K562 (cell line): ENCODE measurements around the gene TFF2. TPM values are rescaled to one million over a fixed set of nuclear protein-coding genes. Genes with fewer than 3 reads are reported as not detected.
A peak's percentile ranks its signal among the peaks of the same experiment; 100 is the strongest.

Source experiments
- KAT2B ChIP-seq: IDR thresholded peaks from one replicate; pipeline ENCODE4 v1.6.1; 2012; ENCODE audit warnings: low read depth, mild to moderate bottlenecking, control low read depth, inconsistent platforms, low read length, moderate library complexity
- MCM2 ChIP-seq: fragments of 450-650 bp; IDR thresholded peaks from 2 replicates; pipeline ENCODE4 v1.6.1; 2017; ENCODE audit warnings: low read depth, mild to moderate bottlenecking
- RBM25 ChIP-seq: fragments of 200-400 bp; formaldehyde crosslinking; IDR thresholded peaks from 2 replicates; pipeline ENCODE4 v1.6.1; 2018; ENCODE audit warnings: low read length, low read depth, moderate library complexity; ENCODE audit not compliant: severe bottlenecking
- RFX1 ChIP-seq: fragments of 450-650 bp; IDR thresholded peaks from 2 replicates; pipeline ENCODE4 v1.6.1; 2016; ENCODE audit warnings: mild to moderate bottlenecking, moderate library complexity
- SMAD2 ChIP-seq: fragments of 150-350 bp; IDR thresholded peaks from 2 replicates; pipeline ENCODE4 v1.6.1; 2014; ENCODE audit warnings: low read depth, mild to moderate bottlenecking, low read length
- SMAD4 ChIP-seq: fragments of 250-450 bp; sonication (Bioruptor Pico); conservative IDR thresholded peaks from 2 replicates; pipeline ENCODE4 v1.8.0; 2021; ENCODE audit warnings: inconsistent platforms, mild to moderate bottlenecking, moderate library complexity
- SMARCA5 ChIP-seq: fragments of 450-650 bp; IDR thresholded peaks from 2 replicates; pipeline ENCODE4 v1.6.1; 2016
- SMARCE1 ChIP-seq: fragments of 450-650 bp; IDR thresholded peaks from 2 replicates; pipeline ENCODE4 v1.7.1; 2016; ENCODE audit warnings: mild to moderate bottlenecking
- TAL1 ChIP-seq: fragments of 450-650 bp; IDR thresholded peaks from 2 replicates; pipeline ENCODE4 v1.6.1; 2016; ENCODE audit warnings: mild to moderate bottlenecking
- TCF3 ChIP-seq: sonication (generic); formaldehyde crosslinking; IDR thresholded peaks from 2 replicates; pipeline ENCODE4 v1.4.0; 2020; ENCODE audit warnings: mild to moderate bottlenecking, missing genetic modification reagents
- TEAD1 ChIP-seq, 2 experiments: fragments of 450-650 bp in 1 of 2; sonication (generic) in 1 of 2; formaldehyde crosslinking; IDR thresholded peaks; 2 replicates each; pipeline versions ENCODE4 v1.4.0 to v1.8.0; 2020 to 2022; ENCODE audit warnings: mild to moderate bottlenecking in 2 of 2, missing genetic modification reagents in 1 of 2
- ZNF586 ChIP-seq: fragments of 450-650 bp; formaldehyde crosslinking; conservative IDR thresholded peaks from 2 replicates; pipeline ENCODE4 v1.4.0; 2020; ENCODE audit warnings: mild to moderate bottlenecking, moderate library complexity
- polyA plus RNA-seq, 8 experiments: library from polyadenylated mRNA; depleted of rRNA in 4 of 8; stranded (reverse) in 5 of 8; unstranded in 3 of 8; fragments of >200 nt; fragmentation: Nextera tagmentation in 2 of 8; fragmentation: Illumina TruSeq in 1 of 8; extraction: Ambion mirVana in 2 of 8; extraction: Trizol in 1 of 8; gene quantifications; 2 replicates each; pipeline versions ENCODE4 v1.2.1 to v1.2.3, GENCODE V29; 2011 to 2014; ENCODE audit warnings: inconsistent platforms in 1 of 8, missing spikeins in 1 of 8
- total RNA-seq, 7 experiments: library from RNA; depleted of rRNA in 6 of 7; stranded (reverse); fragments of >200 nt in 6 of 7; fragmentation: Illumina TruSeq in 2 of 7; extraction: Trizol in 2 of 7; gene quantifications; 2 replicates each; pipeline versions ENCODE4 v1.2.1 to v1.2.3, GENCODE V29; 2011 to 2021; ENCODE audit warnings: low replicate concordance in 1 of 7
- TF ChIP-seq, protein P1 (sequence below): fragments of 200-600 bp; sonication (generic); IDR thresholded peaks from one replicate; pipeline ENCODE4 v1.6.1; 2012; ENCODE audit warnings: mild to moderate bottlenecking, low read depth, low read length, inconsistent platforms
- TF ChIP-seq, protein P2 (sequence below): fragments of 450-650 bp; IDR thresholded peaks from 2 replicates; pipeline ENCODE4 v1.6.1; 2016; ENCODE audit warnings: borderline replicate concordance

Gene TFF2
- total and polyA plus RNA-seq, 9 of the 15 experiments (the other 6 are each of a cell fraction or from before 2014, with no cell fraction given), result not detected

DNA sequence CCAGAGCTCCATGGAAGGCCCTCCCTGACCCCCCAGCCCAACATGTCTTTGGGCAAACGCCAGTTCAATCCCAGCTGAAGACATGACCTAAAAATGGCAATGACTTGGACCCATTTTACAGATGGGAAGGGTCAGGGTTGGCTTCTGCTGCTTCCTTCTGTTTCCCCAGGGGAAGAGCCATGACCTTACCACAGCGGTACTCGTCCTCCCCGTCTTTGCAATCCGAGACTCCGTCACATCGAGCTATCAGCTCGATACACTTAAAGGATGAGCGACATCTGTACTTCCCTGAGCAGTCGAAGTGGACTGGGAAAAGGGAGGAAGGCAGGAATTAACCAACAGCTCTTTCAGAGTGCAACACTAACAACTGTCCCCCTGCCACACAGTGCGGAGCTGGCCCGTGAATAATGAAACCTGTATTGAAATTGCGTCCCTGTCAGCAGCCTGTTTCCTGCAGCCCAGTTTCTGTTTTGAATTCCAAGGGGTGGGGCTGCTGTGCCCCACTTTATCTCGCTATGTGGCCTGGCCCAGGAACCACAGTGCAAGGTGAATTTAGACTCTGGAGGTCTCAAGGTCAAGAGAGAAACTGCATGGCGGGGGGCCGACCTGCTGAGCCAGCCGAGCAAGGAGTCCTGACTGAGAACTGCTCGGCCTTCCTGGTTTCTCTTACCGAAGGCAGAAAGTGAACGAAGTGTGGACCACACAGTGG, 38.1 kb upstream of the TFF2 start (continued):
- TF ChIP-seq, protein P1, sequence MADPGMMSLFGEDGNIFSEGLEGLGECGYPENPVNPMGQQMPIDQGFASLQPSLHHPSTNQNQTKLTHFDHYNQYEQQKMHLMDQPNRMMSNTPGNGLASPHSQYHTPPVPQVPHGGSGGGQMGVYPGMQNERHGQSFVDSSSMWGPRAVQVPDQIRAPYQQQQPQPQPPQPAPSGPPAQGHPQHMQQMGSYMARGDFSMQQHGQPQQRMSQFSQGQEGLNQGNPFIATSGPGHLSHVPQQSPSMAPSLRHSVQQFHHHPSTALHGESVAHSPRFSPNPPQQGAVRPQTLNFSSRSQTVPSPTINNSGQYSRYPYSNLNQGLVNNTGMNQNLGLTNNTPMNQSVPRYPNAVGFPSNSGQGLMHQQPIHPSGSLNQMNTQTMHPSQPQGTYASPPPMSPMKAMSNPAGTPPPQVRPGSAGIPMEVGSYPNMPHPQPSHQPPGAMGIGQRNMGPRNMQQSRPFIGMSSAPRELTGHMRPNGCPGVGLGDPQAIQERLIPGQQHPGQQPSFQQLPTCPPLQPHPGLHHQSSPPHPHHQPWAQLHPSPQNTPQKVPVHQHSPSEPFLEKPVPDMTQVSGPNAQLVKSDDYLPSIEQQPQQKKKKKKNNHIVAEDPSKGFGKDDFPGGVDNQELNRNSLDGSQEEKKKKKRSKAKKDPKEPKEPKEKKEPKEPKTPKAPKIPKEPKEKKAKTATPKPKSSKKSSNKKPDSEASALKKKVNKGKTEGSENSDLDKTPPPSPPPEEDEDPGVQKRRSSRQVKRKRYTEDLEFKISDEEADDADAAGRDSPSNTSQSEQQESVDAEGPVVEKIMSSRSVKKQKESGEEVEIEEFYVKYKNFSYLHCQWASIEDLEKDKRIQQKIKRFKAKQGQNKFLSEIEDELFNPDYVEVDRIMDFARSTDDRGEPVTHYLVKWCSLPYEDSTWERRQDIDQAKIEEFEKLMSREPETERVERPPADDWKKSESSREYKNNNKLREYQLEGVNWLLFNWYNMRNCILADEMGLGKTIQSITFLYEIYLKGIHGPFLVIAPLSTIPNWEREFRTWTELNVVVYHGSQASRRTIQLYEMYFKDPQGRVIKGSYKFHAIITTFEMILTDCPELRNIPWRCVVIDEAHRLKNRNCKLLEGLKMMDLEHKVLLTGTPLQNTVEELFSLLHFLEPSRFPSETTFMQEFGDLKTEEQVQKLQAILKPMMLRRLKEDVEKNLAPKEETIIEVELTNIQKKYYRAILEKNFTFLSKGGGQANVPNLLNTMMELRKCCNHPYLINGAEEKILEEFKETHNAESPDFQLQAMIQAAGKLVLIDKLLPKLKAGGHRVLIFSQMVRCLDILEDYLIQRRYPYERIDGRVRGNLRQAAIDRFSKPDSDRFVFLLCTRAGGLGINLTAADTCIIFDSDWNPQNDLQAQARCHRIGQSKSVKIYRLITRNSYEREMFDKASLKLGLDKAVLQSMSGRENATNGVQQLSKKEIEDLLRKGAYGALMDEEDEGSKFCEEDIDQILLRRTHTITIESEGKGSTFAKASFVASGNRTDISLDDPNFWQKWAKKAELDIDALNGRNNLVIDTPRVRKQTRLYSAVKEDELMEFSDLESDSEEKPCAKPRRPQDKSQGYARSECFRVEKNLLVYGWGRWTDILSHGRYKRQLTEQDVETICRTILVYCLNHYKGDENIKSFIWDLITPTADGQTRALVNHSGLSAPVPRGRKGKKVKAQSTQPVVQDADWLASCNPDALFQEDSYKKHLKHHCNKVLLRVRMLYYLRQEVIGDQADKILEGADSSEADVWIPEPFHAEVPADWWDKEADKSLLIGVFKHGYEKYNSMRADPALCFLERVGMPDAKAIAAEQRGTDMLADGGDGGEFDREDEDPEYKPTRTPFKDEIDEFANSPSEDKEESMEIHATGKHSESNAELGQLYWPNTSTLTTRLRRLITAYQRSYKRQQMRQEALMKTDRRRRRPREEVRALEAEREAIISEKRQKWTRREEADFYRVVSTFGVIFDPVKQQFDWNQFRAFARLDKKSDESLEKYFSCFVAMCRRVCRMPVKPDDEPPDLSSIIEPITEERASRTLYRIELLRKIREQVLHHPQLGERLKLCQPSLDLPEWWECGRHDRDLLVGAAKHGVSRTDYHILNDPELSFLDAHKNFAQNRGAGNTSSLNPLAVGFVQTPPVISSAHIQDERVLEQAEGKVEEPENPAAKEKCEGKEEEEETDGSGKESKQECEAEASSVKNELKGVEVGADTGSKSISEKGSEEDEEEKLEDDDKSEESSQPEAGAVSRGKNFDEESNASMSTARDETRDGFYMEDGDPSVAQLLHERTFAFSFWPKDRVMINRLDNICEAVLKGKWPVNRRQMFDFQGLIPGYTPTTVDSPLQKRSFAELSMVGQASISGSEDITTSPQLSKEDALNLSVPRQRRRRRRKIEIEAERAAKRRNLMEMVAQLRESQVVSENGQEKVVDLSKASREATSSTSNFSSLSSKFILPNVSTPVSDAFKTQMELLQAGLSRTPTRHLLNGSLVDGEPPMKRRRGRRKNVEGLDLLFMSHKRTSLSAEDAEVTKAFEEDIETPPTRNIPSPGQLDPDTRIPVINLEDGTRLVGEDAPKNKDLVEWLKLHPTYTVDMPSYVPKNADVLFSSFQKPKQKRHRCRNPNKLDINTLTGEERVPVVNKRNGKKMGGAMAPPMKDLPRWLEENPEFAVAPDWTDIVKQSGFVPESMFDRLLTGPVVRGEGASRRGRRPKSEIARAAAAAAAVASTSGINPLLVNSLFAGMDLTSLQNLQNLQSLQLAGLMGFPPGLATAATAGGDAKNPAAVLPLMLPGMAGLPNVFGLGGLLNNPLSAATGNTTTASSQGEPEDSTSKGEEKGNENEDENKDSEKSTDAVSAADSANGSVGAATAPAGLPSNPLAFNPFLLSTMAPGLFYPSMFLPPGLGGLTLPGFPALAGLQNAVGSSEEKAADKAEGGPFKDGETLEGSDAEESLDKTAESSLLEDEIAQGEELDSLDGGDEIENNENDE, result no peak
- TF ChIP-seq MCM2 (no peak), SMAD2 (no peak), SMARCA5 (peak; percentile 42; the same call in 1 of the 2 replicates), RBM25 (peak; percentile 61), SMARCE1 (no peak), ZNF586 (CRISPR knock-in tag) (no peak), RFX1 (no peak), TCF3 (CRISPR knock-in tag) (peak; percentile 28; the same call in 1 of the 2 replicates), TAL1 (no peak), KAT2B (no peak), TEAD1 (CRISPR knock-in tag; IDR thresholded peaks at IDR 0.05) (peak in 1 of 2 experiments; percentile 91; a peak in 2 of 4 replicates), SMAD4 (CRISPR knock-in tag) (no peak)
- TF ChIP-seq, protein P2, sequence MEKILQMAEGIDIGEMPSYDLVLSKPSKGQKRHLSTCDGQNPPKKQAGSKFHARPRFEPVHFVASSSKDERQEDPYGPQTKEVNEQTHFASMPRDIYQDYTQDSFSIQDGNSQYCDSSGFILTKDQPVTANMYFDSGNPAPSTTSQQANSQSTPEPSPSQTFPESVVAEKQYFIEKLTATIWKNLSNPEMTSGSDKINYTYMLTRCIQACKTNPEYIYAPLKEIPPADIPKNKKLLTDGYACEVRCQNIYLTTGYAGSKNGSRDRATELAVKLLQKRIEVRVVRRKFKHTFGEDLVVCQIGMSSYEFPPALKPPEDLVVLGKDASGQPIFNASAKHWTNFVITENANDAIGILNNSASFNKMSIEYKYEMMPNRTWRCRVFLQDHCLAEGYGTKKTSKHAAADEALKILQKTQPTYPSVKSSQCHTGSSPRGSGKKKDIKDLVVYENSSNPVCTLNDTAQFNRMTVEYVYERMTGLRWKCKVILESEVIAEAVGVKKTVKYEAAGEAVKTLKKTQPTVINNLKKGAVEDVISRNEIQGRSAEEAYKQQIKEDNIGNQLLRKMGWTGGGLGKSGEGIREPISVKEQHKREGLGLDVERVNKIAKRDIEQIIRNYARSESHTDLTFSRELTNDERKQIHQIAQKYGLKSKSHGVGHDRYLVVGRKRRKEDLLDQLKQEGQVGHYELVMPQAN, result no peak
